Astrocyte of the cerebellum (primary cell): ENCODE results near the gene CYBB.

Experiments used
- DNase-seq: peaks from one replicate; pipeline ENCODE4 v3.0.0-alpha.2; 2011; ENCODE audit warnings: low read depth
- H3K4me3 ChIP-seq: 2 replicates; pipeline ENCODE4 v1.5.1; 2011; ENCODE audit warnings: mild to moderate bottlenecking, low read depth, low read length, moderate library complexity
- CTCF ChIP-seq: IDR thresholded peaks from 2 replicates; pipeline ENCODE4 v1.5.1; 2012; ENCODE audit warnings: low read length, low read depth, moderate library complexity, mild to moderate bottlenecking; ENCODE audit errors: missing control alignments
- in situ Hi-C: cut with HindIII; loops from 2 replicates; pipeline ENCODE4 v1.10.0; 2017; ENCODE audit warnings: low sequenced_read_pairs

The CYBB gene

GRCh38 chrX:37796310-37796709, 16.5 kb downstream of the CYBB start:
- DNase-seq, result no peak
- TF ChIP-seq CTCF, result no peak
- H3K4me3 ChIP-seq, result no peak overlapping the region
- in situ Hi-C loops, result no loop called here

- DNase-seq, result no peak
- H3K4me3 ChIP-seq, result no peak overlapping the region
- in situ Hi-C loops, result no loop called here
- TF ChIP-seq CTCF, result no peak
Measured at GRCh38 chrX:37796805-37797204, 16.9 kb downstream of the CYBB start.

- in situ Hi-C loops, result no loop called here
- DNase-seq, result no peak
- H3K4me3 ChIP-seq, result no peak overlapping the region
- no peak for TF ChIP-seq CTCF
Measured at GRCh38 chrX:37799936-37800335, 20.1 kb downstream of the CYBB start.

- H3K4me3 ChIP-seq, result no peak overlapping the region
- DNase-seq, result no peak
- in situ Hi-C loops, result no loop called here
- no peak for TF ChIP-seq CTCF
Measured at GRCh38 chrX:37800717-37801116, 20.9 kb downstream of the CYBB start.

- DNase-seq, result no peak
- in situ Hi-C loops, result no loop called here
- no peak overlapping the region for H3K4me3 ChIP-seq
- TF ChIP-seq CTCF, result no peak
Measured at GRCh38 chrX:37802028-37802427, 22.2 kb downstream of the CYBB start.

- no peak for TF ChIP-seq CTCF
- no peak for DNase-seq
- in situ Hi-C loops, result no loop called here
- no peak overlapping the region for H3K4me3 ChIP-seq
Measured at GRCh38 chrX:37803057-37803456, 23.2 kb downstream of the CYBB start.

- in situ Hi-C loops, result no loop called here
- no peak for DNase-seq
- H3K4me3 ChIP-seq, result no peak overlapping the region
- TF ChIP-seq CTCF, result no peak
Measured at GRCh38 chrX:37809970-37810369, 30.1 kb downstream of the CYBB start.
